Measurements from ENCODE around the gene RIN3.

RIN3 gene

DNA sequence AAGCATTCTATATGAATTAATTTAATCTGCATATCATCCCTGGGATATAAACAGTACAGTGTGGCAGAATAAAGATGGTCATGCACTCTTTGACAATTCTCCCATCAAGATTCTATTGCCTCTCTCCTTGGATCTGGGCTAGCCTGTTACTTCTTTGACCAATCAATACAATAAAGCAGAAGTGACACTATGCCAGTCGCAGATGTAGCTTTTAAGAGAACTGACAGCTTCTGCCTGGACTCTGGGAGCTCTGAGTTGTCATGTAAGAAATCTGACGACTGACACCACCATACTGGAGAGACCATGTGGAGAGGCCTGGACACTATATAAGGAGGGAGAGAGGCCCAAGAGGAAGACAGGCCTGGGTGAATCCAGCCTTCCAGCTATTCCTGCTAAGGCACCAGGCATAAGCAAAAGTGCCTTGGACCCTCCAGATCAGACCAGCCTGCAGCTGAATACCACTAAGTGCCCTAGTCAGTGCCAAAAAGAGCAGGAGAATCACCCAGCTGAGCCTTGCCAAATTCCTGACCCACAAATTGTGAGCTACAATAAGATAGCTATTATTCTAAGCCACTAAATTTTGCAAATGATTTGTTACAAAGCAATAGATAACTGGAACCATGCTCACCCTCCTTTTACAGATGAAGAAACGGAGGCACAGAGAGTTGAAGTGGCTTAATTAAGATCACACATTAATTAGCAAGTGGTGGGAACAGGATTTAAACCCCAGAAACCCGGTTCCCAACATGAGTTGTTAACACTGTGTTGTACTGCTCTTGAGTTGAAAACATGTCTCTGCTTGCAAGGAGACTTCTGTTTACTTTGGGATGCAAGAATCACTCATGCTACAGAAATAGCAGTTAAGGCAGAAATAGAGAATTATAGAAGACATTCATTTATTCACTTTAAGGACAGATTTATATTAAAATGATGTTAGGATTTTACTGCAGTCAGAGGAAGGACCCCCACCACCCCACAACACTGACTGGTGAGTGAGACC lies 84.6 kb downstream of the RIN3 start:
- no peak for DNase-seq (ENCODE audit: low read depth)

DNA sequence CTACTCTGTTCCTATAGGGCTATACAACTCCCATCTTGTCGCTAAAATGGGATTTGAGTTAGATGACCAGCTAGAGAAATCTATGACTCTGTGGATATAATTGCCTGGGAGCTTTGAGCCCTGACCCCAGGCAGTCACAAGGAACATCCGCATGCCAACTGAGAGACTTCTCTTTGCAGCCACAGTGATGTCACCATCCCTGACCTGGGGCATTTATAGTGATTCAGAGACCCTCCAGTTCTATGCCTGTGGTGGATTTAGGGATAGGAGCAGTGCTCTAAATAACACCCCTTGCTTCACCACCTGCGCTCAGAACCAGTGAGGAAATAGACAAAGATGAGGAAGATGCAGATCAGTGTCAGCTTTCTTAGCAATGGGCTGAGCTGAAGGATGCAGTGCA lies 86.2 kb downstream of the RIN3 start:
- DNase-seq (ENCODE audit: low read depth) = no peak

DNA sequence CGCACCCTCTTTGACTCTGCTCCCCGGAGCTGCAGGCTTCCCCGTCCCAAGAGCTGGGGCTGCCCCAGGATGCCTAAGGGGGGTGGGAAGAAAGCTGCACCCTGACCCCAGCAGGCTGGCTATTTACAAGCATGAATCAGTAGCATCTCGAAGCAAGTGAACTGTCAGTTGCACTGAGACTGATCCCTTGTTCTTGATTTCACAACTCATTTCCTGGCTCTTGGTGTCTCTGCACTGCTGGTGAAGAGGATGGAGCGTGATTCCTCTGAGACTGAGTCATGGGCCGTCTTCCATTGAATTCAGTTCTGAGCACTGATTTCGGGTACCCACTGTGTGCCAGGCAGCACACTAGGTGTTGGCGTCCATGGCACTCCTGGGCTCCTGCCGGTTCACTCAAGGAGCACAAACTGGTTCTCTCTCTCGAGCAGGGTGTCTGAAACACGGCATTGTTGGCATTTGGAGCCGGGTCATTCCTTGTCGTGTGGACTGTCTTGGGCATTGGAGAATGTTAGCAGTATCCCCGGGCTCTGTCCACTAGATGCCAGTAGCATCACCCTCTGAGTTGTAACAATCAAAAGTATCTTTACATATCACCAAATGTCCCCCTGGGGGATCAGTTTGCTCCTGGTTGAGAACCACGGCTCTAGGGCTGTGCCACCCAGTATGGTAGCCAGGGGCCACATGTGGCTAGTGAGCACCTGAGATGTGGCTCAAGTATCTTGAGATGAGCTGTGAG lies 86.9 kb downstream of the RIN3 start:
- DNase-seq (ENCODE audit: low read depth) = no peak

DNA sequence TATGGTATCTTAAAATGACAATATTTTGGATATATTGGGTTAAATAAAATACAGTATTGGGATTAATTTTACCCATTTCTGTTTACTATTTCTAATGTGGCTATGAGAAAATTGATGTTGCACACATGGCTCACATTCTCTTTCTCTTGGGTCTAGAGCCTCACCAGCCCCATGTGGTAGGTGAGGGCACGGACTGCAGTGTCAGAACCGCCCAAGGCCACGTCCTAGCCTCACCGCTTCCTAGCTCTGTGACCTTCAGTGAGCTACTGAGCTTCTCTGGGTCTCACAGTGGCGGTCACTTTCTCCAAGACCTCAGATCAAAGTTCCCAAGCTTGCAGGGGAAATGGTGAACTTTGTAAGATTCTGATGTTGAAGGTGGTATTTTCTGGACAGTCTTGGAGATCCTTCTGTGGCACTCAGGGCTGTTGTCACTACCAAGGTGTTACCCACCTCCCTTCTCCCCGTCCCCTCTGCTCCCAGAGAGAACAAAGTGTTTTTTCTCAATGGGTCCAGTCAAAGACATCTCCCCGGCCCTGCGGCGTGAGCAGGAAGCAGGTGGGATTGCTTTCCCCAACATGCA lies 87.6 kb downstream of the RIN3 start:
- no peak for DNase-seq (ENCODE audit: low read depth)

GRCh38 chr14:92601757-92602417 lies 88.3 kb downstream of the RIN3 start:
- no peak for DNase-seq (ENCODE audit: low read depth)

DNA sequence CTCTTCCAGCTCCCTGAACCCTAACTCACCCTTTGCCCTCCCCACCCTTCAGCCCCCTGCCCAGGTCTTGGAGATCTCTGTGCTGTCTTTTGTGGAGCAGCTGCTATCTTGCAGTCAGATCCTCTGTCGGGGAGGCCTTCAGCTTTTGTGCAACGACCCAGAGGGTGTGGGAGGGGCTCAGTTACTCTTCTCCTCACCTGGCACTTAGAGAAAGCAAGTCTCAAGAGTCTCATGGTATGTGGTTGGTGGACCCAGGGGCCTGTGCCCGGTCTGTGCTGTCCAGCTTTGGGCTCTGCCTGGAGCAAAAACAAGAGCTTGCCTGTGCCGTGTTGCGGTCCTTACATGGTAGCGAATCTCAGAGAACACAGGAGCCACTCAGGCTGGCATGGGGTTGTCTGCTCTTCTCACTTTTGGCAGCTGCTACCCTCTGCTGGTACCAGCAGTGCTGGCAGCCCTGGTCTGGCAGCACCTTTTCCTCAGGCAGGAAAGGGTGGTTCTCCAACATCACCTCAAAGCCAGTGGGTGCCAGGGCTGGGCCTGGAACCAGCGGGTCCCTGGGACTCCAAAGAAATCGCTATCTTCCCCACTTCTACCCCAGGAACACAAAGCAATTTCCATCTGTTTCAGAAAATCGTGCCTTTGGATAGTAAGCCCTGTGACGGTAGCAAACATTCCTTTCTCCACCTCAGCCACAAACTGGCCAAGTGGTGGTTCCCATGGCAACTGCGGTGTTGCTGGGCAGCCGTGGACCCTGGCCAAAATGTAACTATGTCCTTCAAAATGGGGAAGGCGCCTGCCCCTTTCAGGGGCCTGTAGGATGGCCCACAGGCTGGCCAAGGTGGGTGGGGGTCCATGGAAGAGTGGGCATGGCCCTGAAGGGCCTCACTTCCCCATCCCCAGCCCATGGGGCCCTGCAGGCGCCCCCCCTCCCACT lies 90.0 kb downstream of the RIN3 start:
- no peak for DNase-seq (ENCODE audit: low read depth)

GRCh38 chr14:92605274-92605940 lies 91.8 kb downstream of the RIN3 start:
- DNase-seq (ENCODE audit: low read depth) = no peak

GRCh38 chr14:92607251-92607650 lies 93.7 kb downstream of the RIN3 start:
- DNase-seq (ENCODE audit: low read depth) = no peak

DNA sequence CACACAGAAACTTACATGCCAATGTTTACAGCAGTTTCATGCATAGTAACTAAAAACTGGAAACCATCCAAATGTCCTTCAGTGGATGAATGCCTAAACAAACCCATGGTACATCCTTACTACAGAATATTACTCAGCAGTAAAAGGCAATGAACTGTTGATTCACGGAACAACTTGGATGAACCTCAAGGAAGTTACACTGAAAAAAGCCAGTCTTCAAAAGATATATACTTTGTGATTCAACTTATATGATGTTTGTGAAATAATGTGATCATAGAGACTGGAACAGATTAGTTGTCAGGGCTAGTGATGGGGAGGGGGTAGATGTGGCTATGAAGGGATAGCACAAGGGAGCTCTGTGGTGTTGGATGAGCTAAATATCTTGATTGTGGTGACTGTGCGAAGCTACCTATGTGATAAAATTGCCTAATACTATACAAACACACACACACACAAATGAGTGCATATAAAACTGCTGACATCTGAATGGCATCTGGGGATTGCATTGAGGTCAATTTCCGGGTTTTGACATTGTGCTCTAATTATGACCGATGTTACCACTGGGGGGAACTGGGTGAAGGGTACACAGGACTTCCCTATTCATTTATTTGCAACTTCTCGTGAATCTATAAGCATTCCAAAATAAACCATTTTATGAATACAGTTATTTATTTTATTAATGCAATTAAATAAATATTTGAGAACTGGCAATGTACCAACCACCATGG lies 94.3 kb downstream of the RIN3 start:
- DNase-seq (ENCODE audit: low read depth) = no peak

DNA sequence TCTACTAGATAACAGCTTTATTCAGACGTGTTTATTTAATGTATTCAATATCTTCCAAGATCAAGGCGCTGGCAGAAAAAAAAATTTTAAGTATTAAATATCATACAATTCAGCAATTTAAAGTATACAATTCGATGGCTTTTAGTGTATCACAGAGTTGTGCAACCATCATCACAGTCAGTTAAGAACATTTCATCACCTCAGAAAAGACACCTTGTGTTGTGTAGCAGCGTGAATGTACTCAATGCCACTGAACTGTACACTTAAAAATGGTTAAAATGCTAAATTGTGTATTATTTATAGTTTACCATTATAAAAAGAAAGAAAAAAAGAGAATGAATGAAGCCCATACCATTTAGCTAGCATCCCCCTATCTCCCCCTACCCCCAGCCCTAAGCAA lies 96.4 kb downstream of the RIN3 start:
- no peak for DNase-seq (ENCODE audit: low read depth)

DNA sequence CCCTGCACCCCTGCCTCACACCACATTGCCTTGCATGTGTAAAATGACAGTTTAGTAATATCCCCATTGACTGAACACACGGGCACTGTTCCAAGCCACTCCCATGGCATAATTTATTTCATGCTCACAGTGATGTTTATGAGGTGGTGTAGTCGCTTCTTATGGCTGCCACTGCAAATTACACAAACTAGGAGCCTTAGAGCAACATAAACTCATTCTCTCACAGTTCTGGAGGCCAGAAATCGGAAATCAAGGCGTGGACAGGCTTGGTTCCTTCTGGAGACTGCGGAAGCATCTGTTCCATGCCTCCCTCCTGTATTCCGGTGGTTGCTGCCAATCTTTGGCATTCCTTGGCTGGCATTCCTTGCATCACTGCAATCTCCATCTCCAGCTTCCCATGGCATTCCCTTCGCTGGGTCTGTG lies 97.3 kb downstream of the RIN3 start:
- DNase-seq (ENCODE audit: low read depth) = no peak

DNA sequence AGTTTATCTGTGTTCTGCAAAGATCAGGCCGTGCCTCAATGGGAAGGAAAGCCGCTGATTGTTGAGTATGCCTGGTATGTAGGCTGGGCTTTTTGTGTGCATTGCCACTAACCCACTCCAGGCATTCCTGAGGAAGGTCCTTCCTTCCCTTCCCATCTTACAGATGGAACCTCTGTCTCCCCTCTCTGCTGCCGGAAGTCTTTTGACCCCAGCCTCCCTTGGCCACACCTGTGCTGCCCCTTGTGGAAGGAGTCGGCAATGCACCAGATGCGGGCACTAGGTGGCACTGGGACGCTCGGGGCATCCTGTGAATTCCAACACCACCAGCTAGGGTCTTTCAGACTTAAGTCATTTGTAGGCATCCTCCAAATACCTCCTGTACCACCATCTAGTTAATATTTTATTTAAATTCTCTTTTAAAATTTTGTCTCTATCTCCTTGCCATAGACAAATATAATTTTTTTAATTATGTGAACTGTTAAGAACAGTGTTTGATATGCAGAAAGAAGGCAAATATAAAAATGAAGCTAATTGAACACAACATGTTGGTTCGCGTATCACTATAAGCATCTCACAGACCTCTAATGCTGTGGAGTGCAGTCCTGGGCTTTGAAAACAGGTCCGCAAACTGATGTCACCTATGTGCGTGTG lies 99.6 kb downstream of the RIN3 start:
- peak; percentile 56 for DNase-seq (ENCODE audit: low read depth)

DNA sequence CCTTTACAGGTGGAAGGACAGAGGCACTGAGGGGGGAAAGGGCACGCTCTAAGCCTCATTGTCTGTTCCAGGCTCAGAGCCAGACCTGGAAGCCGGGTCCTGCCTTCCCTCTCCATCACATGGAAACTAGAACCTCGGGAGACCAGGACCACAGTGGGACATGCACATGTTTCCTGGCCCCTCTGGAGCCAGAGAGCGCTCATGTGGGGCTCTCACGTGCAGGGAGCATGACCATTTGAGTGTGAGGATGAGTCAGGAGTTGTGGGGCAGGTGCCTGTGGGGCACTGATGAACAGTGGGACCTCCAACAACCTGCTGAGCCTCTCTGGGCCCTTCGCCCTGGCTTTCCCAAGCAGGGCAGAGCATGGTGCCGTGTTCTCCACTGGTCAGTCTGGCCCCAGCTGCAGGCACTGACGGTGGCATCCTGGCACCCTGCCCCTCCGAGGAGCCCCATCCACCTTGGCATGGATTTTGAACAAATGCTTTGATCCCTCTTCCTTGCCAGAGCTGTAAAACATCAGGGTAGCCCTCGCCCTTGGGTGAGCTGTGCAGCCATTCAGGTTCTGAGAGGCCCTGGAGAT lies 100.2 kb downstream of the RIN3 start:
- DNase-seq (ENCODE audit: low read depth) = no peak

GRCh38 chr14:92615451-92615850 lies 101.9 kb downstream of the RIN3 start:
- DNase-seq (ENCODE audit: low read depth) = peak; percentile 38

DNA sequence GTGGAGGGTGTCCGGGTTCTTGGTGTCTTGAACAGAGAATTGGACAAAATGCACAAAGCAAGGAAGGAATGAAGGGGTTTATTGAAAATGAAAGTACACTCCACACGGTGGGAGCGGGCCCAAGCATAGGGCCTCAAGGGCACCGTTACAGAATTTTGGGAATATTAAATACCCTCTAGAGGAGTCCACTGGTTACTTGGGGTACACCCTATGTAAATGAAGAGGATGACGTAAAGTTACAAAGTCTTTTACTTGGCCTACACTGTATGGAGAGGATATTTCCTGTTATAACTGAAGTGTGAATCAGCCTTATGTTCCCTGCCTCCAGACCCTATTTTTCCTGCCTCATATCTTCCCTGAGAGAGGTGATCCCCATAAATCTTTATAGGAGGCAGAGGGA lies 102.6 kb downstream of the RIN3 start:
- DNase-seq (ENCODE audit: low read depth) = no peak

DNA sequence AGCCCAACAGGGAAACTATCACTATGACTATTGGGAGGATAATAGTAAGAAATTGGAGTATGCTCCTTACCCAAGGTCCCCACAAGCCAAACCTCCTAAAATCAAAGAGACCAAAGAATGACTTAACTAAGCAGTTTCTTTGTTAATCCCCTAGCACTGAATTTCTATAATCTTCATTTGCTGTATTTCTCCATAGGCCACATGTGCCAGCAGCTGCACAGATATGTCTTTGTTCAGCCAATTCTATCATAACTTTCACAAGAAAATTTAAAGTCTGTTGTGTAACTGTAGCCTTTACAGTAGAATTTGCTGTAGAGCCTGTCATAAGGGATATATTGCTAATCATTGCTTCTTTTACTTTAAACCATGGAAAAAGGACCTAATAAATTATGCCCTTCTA lies 104.0 kb downstream of the RIN3 start:
- no peak for DNase-seq (ENCODE audit: low read depth)

DNA sequence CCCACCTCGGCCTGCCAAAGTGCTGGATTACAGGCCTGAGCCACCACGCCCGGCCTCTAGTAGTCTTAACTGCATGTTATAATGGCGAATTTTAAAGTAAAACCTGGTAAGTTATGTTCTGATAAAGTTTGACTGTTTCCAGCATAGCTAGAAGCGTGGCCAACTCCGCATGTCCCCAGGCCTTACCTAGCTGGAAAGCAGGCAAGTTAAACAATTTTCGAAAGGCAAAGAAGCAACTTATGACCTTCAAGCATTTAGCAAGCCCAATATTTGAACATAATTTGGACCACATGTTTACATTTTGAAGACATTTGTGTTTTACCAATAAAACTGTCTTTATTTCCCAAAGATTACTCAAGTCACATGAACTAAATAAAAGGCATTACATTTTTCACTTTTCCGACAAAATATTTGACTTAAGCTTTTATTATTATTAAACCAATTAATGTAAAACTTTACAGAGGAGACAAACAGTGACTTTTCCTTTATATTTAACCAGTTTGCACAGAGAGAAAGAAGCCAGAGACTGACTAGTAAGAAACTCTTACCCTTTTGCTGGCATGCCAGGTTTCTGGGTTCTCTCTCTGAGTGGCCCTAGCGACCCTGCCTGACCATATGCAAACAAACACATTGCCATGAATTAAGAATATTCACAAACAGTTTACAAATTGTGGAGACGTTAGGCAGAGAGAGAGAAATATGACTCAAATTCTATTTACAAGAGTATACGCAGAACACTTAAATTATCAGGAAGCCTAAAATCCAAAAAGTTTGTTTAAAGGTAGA lies 106.3 kb downstream of the RIN3 start:
- DNase-seq (ENCODE audit: low read depth) = no peak

DNA sequence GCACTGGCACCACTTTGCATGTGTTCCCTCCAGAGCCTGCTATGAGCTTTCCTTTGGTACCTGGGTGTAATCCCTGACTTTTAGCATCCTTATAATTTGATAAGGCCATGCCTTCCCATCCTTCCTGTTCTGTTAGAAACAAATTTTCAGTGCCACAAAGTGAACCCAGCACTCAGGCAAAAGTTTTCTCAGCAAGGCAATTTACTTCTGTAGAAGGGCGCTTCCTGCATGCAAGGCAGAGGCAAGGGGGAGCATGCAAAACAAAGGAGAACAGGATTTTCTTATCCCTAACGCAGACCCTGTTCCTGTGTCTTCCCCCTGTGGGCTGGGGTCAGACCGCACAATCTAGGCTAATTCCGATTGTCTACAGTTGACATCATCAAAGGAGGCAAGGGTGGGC lies 108.7 kb downstream of the RIN3 start:
- no peak for DNase-seq (ENCODE audit: low read depth)

All from stimulated activated CD8-positive, alpha-beta memory T cell treated with anti-CD3 and anti-CD28 coated beads, Interleukin-15, amount 100 ng/mL, for 1 hour (primary cell).